HG03575 (cell line): ENCODE data around the gene SHH.

Experiments used
- ATAC-seq: cut with Tn5 transposase; IDR thresholded peaks from one replicate; pipeline ENCODE4 v1.9.1; 2021; ENCODE audit not compliant: unreplicated experiment, insufficient number of reproducible peaks, low FRiP score; ENCODE audit errors: extremely low read depth

Gene SHH

DNA sequence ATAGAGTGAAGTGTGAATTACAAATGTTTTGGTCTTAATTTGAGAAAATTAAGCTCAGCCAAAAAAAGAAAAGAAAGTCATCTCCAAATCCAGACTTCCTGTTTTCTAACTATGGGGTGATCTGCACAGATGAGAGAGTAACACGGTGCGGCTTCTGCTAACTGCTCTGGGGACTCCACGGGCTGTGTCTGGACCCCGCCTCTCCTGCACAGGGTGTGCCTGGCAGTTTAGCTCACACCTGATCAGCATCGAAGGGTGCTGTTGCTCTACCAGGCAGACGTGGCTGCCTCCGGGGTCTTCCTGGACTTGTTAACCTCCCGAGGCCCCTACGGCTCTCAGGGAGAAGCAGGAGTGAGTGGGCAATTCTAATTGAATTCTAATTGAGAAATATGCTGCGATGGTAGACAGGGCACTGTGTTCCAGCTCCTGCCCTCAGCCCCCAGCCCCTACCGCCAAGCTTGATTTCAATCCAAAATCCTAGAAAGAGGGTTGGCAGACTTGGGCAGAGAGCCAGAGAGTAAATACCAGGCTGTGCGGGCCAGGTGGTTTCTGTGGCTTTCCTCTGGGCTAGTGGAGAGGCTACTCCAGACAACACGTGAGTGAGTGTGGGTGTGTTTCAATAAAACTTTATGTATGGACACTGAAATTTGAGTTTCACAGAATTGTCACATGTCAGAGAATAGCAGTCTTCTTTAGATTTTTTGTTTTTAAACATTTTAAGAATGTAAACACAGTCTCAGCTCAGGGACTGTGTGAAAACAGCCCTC is 13.4 kb downstream of the SHH start:
- no peak for ATAC-seq

DNA sequence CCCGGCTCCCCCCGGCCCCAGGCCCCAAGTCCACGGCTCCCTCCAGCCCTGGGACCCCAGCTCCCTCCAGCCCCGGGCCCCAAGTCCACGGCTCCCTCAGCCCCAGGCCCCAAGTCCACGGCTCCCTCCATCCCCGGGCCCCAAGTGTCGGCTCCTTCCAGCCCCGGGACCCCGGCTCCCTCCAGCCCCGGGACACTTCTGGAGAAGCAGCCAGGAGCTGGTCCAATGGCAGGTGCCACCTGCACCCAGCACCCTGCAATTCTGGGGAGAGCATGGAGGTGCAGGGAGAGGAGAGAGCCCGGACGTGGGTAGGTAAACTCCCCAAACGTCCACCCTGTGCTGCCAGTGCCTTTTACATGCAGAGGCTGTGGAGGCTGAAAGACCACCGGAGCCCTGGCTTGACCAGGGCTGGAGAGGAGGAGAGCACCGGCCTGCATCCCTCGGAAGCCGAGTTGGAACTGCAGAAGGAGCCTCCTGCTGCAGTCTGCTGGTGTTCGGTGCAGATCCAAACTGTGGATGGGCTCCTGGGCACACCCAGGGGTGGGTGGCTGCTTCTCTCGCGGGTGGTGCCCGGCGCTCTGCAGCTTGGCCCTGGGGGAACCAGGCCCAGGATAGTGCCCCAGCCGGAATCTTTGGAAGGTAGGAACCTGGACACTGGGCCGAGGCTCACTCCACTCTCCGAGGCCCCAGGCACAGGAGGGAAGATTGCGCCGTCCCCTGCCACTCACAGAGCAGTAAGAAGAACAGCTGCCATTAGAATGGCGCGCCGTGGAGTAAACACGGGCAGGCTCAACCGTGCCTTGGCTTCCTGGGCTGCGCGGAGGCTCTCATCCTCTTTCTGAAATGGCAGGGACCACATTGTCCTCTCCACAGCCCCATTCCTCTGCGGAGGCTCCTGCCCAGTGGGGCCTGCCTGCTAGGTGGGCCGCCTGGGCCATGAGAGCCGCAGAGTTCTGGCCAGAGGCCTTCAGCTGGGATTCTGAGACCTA is 14.7 kb downstream of the SHH start:
- no peak for ATAC-seq

DNA sequence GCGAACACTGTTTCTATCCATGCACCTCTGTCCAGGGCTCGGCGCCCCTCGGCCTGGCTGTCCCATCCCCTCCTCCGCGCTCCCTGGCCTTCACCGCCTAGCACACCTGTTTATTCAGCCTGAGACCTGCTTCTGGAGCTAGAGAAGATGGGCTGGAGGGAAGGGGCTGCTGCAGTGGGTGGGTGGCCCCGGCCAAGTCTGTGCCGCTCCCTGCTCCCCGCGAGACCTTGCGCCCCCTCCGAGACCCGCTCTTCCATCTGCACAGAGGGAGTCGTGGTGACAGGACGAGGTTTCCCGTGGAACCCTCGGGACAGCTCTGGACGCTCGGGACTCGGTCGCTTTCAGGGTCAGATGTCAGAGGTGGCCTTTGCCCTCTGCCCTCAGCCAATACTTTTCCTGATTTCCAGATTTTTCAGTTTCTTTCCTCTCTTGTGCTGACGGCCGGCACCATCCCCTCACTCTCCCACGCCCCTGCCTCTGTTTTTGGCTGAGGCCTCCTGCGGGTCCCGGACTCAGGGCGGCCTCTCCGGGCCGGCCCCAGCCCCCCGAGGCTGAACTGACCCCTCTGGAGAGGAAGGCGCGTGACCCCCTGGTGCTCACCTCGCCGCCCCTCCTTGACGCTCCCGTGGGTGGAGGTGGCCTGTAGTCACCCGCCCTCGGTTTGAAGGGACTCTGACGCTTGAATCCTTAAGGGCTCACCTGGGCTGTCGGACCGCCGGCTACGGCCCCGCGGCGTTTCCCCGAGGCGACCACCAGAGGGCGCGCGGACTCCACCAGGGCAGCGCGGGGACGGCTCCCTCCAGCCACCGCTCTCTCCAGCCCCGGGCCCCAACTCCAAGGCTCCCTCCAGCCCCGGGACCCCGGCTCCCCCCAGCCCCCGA is 15.6 kb downstream of the SHH start:
- ATAC-seq: no peak

DNA sequence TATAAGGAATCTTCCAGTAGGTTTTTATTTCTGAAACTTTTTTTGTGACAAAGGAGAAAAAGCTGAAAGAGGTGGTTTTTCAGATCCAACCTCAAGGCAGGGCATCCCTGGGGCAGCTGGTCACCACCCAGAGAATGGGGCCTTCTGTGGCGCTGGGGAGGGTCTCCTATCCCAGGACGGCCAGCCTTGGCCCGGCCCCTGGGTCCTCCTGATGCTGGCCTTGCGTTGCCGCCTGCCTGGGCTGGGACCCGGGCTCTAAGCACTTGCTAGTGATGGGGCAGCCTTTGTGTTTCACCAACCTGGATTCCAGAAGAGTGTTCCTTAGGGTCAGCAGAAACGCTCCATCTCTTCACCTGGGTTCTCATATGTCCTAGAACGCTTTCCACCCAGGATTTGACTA is 16.3 kb downstream of the SHH start:
- no peak for ATAC-seq

DNA sequence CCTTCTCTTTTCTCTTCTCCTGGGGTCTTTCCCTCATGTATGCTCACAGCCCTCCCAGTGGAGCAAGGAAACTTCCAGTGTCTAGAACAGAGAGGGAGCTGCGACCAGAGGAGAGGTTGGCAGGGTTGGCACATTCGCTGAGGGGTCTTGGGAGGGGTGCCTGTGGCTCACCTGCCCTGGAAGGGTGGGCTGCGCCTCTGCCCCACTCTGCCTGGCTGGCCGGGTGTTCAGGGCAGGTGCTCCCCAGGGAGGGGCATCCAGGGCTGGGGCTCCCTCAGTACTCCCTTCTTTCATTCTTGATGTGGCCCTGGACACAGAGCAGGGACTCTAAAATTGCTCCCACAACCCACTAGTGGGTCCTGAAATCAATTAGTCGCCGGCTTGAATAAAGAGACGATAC is 16.9 kb downstream of the SHH start:
- ATAC-seq: no peak

- no peak for ATAC-seq
Measured at GRCh38 chr7:155794196-155794595, 18.1 kb downstream of the SHH start.

GRCh38 chr7:155793720-155794119 is 18.5 kb downstream of the SHH start:
- no peak for ATAC-seq

GRCh38 chr7:155792999-155793560 is 19.2 kb downstream of the SHH start:
- ATAC-seq: no peak

DNA sequence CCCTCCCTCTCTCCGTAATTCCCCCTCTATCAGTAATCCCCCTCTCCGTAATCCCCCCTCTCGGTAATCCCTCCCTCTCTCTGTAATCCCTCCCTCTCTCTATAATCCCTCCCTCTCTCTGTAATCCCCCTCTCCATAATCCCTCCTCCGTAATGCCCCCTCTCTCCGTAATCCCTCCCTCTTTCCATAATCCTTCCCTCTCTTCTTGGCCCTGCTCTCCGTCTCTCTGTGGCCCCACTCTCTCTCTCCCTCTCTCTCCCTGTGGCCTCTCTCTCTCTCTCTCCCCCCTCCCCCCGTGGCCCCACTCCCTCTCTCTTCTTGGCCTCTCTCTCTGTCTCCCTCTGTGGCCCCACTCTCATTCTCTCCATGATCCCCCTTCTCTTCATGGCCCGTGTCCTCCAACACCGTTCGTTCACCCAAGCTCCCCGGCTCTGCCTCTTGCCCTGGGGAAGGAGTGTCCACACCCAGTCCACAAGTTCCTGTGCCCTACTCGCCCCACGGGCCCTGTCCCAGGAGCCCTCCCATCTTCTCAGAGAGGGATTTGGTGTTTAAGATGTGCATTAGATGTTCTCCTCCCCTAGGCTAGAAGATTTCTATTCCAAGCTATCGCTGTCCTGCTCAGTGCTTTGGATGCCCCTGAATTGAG is 19.8 kb downstream of the SHH start:
- ATAC-seq: no peak

- ATAC-seq: no peak
Measured at GRCh38 chr7:155791836-155792235, 20.4 kb downstream of the SHH start.

- no peak for ATAC-seq
Measured at GRCh38 chr7:155791214-155791737, 21.0 kb downstream of the SHH start.

DNA sequence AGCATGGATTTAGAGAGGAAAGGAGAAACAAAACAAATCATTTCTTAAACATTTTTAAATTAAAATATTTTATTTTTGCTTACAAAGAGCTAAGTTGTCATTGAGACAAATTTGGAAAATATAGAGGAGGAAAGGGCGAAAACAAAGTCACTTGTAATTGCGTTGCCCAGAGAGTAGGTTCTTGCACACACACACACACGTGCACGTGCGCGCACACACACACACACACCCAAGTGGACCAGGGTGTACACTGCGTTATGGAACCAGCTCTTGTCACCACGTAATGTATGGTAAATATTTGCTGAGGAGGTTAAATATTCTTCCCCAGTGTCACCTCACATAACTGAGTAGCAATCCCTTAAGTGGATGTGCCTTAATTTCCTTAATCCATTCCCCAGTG is 21.6 kb downstream of the SHH start:
- no peak for ATAC-seq

DNA sequence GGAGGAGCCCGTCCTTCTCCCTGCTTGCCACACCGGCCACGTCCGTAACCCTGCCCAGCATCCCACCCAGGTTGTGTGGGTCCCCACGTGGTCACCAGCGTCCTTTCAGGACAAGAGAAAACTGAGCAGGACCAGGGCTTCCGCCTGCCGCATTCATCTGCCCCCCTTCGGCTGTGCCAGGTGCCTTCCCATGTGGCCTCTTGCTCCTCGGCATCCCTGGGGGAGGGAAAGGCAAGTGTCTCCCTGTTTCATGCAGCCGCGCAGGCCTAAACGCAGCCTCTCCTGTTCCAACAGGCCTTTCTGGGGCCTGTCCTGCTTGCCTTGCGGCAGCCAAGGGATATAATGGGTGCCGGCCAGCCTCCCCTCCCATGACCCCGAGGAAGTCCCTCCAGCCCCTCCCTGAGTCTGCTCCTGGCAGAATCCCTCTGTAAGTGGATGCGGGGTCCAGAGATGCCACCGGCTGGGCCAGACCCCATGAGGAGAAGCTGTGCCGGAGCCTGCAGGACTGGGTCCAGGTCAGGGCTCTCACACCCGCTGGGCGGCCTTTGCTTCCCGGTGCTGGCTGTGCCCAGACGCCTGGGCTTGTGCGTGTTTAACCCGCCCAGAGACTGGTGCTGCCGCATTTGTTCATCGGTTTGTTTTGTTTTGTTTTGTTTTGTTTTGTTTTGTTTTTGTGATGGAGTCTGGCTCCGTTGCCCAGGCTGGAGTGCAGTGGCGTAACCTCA is 23.1 kb downstream of the SHH start:
- ATAC-seq: no peak

GRCh38 chr7:155788616-155789000 is 23.7 kb downstream of the SHH start:
- no peak for ATAC-seq

DNA sequence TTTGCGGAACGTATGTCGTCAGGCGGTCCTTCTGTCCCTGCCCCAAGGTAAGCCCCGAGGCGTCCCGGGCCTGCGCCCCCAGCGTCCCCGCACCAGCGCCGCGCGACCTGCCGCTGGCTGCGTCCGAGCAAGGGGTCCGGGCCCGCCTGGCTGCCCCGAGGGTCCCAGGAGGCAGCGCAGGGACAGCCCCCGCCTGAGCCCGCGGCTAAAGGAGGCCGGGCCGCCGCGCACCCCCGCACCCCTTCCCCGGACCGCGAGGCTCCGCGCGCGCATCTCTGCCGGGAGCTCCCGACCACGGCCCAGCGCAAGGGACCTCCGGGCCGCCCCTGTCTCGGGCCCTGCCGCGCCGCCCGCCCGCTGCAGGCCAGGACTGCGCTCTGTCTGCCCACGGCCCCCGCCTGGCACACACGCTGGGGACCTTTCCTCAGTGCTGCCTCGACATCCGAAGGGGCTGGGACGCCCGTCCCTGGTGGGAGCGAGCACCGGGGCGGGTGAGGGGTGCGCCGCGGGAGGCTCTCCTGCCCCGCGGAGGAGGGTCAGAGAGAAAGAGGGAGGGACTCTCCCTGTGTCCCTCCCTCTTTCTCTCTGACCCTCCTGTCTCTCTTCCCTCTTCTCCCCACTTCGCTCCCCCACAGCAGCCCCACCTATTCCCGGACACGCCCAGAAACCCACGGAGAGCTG is 25.0 kb downstream of the SHH start:
- no peak for ATAC-seq

- no peak for ATAC-seq
Measured at GRCh38 chr7:155786491-155786890, 25.8 kb downstream of the SHH start.

GRCh38 chr7:155785536-155785935 is 26.7 kb downstream of the SHH start:
- ATAC-seq: no peak
